ENCODE results near the gene ALPL. TPM values are rescaled to one million over a fixed set of nuclear protein-coding genes. Genes with fewer than 3 reads are reported as not detected.
A peak's percentile ranks its signal among the peaks of the same experiment; 100 is the strongest.

The ALPL gene
- total and polyA plus RNA-seq, 10 of the 15 experiments (the other 5 are each of a cell fraction or from before 2014, with no cell fraction given), result 0.07 to 0.59 (median 0.31) TPM; not detected in 2

GRCh38 chr1:21490774-21491487 lies 18.3 kb upstream of the ALPL start (continued):
- peak; percentile 41 to 66 (median 49); a peak in 5 of 6 replicates for TF ChIP-seq CTCF (IDR thresholded peaks at IDR 0.05 in 2 of 3, conservative IDR thresholded peaks at IDR 0.05 in 1 of 3; ENCODE audit: control insufficient read depth in 2 of 3, extremely low read depth in 1 of 3, insufficient read depth in 1 of 3, low read depth in 3 of 3, low read length in 3 of 3)
- TF ChIP-seq POLR2AphosphoS2 (IDR thresholded peaks at IDR 0.05; ENCODE audit: low read depth, low read length), result no peak
- no peak for TF ChIP-seq RB1 (IDR thresholded peaks at IDR 0.05; ENCODE audit: borderline replicate concordance)
- no peak for TF ChIP-seq MAX (IDR thresholded peaks at IDR 0.05; ENCODE audit: low read depth, low read length)

DNA sequence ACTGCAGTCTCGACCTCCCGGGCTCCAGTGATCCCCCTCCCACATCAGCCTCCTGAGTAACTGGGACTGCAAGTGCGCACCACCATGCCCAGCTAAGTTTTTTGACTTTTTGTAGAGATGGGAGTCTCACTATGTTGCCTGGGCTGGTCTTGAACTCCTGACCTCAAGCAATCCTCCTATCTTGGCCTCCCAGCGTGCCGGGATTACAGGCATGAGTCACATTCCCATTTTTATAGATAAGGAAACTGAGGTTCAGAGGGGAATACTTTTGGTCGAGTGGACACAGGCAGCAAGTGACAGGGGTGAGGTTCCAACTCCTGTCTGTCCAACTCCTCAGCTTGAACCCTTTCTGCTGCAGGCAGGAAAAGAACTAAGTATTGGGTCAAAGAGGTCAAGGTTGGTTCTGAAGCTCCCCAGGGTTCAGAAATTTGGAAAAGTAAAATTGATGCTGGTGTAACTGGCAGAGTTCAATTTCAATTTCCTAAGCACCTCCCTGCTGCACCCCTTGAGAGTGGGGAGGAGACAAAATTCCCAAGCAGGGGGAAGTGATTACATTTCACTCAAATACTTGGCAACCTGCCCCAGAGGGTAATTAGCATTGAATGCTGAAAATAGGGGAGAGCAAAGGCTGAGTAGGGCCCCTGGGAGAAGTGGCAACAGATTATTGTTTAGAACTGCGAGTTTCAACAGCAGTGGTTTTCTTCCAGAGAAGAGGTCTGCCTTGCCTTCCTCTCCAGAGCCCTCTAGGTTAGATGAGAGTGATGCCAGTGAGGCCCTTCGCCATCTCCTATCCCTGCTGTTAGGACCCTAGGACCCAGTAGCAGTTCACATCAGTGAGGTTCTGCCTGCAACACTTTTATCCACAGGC lies 17.5 kb upstream of the ALPL start:
- Histone ChIP-seq H3K4me2 (ENCODE audit: control insufficient read depth, insufficient read depth) (no peak overlapping the region), H4K20me1 (ENCODE audit: control insufficient read depth, insufficient read depth) (no peaks in the 10 kb centered on the region), H3K4me1 (ENCODE audit: control insufficient read depth, insufficient read depth, low read length) (peaks cover 3% of the 10 kb centered on the region), H2AFZ (ENCODE audit: control insufficient read depth, low read depth, low read length) (no peak overlapping the region), H3K4me3 (no peak overlapping the region), H3K79me2 (ENCODE audit: control insufficient read depth, insufficient read depth, low read length) (no peaks in the 10 kb centered on the region), H3K27me3 (replicated peaks in 1 of 2; ENCODE audit: control insufficient read depth in 2 of 2, insufficient read depth in 2 of 2, low read length in 1 of 2) (peaks cover 0 to under 1% of the 10 kb centered on the region in 2 experiments; a peak in 2 of 4 replicates), H3K27ac (ENCODE audit: control insufficient read depth, insufficient read depth) (no peak overlapping the region), H3K9ac (ENCODE audit: control insufficient read depth, insufficient read depth, low read length) (no peak overlapping the region), H3K9me3 (replicated peaks; ENCODE audit: control insufficient read depth, insufficient read depth, low read length) (no peaks in the 10 kb centered on the region; the same call in 2 of the 3 replicates), H3K36me3 (ENCODE audit: control insufficient read depth in 2 of 2, insufficient read depth in 2 of 2, low read length in 1 of 2) (no peaks in the 10 kb centered on the region)
- ChIA-PET SMC1A (ENCODE audit: uncharacterized antibody, unreplicated experiment) (no interaction called here), POLR2A (no interaction called here), RAD21 (ENCODE audit: unreplicated experiment) (interaction anchor here (1.5 kb wide), 1 partner anchor 121 kb away, joined by 6 read pairs; no protein-coding TSS in a partner anchor), CTCF (interaction anchor here (0.8 to 3.7 kb wide), 6 partner anchors 13 to 121 kb away, joined by 3 to 34 read pairs (median 4); no protein-coding TSS in a partner anchor)
- WGBS (ENCODE audit: insufficient coverage, insufficient replicate concordance, low lambda C conversion rate, missing lambda C conversion rate), result 13% methylated on average over 8 of the region's 8 CpGs
- DNase-seq (ENCODE audit: low read depth, low spot score), result no peak
- no TSS peak for BruUV-seq (replicated peaks)
- no peak for ATAC-seq
- FAIRE-seq, result no peak
- in situ Hi-C loops (cut with MboI), result no loop called here
- TF ChIP-seq TCF3 (IDR thresholded peaks at IDR 0.05; ENCODE audit: borderline replicate concordance, insufficient read depth, low read depth, low read length), result no peak
- intact Hi-C loops (cut with micrococcal nuclease; ENCODE audit: unreplicated experiment), result loop anchor here (5.0 kb wide), 1 partner anchor 119 kb away; no protein-coding TSS in a partner anchor

Measured in GM12878 (cell line).